GM12878 (cell line): Measurements from ENCODE around the gene HIRA. TPM values are rescaled to one million over a fixed set of nuclear protein-coding genes. Genes with fewer than 3 reads are reported as not detected.
A peak's percentile ranks its signal among the peaks of the same experiment; 100 is the strongest.

ENCODE experiments used
- ASH2L ChIP-seq: fragments of 300-600, 200-600 bp; sonication (generic); IDR thresholded peaks from 2 replicates; pipeline ENCODE4 v1.6.1; 2017; ENCODE audit warnings: low read depth, mild to moderate bottlenecking, borderline replicate concordance
- CEBPZ ChIP-seq: fragments of 150-350 bp; IDR thresholded peaks from 2 replicates; pipeline ENCODE4 v1.6.1; 2016; ENCODE audit warnings: low read depth, low read length
- EED ChIP-seq: sonication (generic); IDR thresholded peaks from 2 replicates; pipeline ENCODE4 v1.6.1; 2016; ENCODE audit warnings: antibody characterized with exemption, low read depth
- FOS ChIP-seq: IDR thresholded peaks from 3 replicates; pipeline ENCODE4 v1.6.1; 2011; ENCODE audit warnings: borderline replicate concordance; ENCODE audit not compliant: insufficient read length; ENCODE audit errors: extremely low read depth
- HDAC2 ChIP-seq: fragments of 200-600 bp; sonication (generic); IDR thresholded peaks from 2 replicates; pipeline ENCODE4 v1.6.1; 2017
- HDGF ChIP-seq: fragments of 450-650 bp; IDR thresholded peaks from 2 replicates; pipeline ENCODE4 v1.6.1; 2016; ENCODE audit warnings: antibody characterized with exemption
- MEF2A ChIP-seq: IDR thresholded peaks from 2 replicates; pipeline ENCODE4 v1.6.1; 2011; ENCODE audit warnings: low read depth, mild to moderate bottlenecking, low read length, moderate library complexity; ENCODE audit not compliant: insufficient read depth
- MTA3 ChIP-seq: IDR thresholded peaks from 2 replicates; pipeline ENCODE4 v1.6.1; 2012; ENCODE audit warnings: low read length, inconsistent platforms, borderline replicate concordance
- NR2C2 ChIP-seq: IDR thresholded peaks from 2 replicates; pipeline ENCODE4 v1.6.1; 2011; ENCODE audit warnings: borderline replicate concordance, low read depth; ENCODE audit not compliant: control insufficient read depth, insufficient read length
- PAX8 ChIP-seq: fragments of 450-650 bp; IDR thresholded peaks from 2 replicates; pipeline ENCODE4 v1.6.1; 2017; ENCODE audit warnings: mild to moderate bottlenecking, moderate library complexity
- PKNOX1 ChIP-seq: fragments of 450-650 bp; IDR thresholded peaks from 2 replicates; pipeline ENCODE4 v1.6.1; 2016; ENCODE audit warnings: mild to moderate bottlenecking
- POLR2AphosphoS5 ChIP-seq: IDR thresholded peaks from 2 replicates; pipeline ENCODE4 v1.6.1; 2011; ENCODE audit warnings: mild to moderate bottlenecking, low read length, inconsistent platforms
- RCOR1 ChIP-seq: conservative IDR thresholded peaks from 2 replicates; pipeline ENCODE4 v1.6.1; 2012; ENCODE audit warnings: low read depth, low read length, improper control_type of control experiment
- REST ChIP-seq: IDR thresholded peaks from 2 replicates; pipeline ENCODE4 v1.6.1; 2012; ENCODE audit warnings: mild to moderate bottlenecking, low read depth, low read length
- WRNIP1 ChIP-seq: IDR thresholded peaks from 2 replicates; pipeline ENCODE4 v1.6.1; 2011; ENCODE audit warnings: low read depth, low read length, improper control_type of control experiment, borderline replicate concordance
- ZBTB4 ChIP-seq: fragments of 450-650 bp; formaldehyde crosslinking; IDR thresholded peaks from 2 replicates; pipeline ENCODE4 v1.4.0; 2022; ENCODE audit warnings: mild to moderate bottlenecking, moderate library complexity
- ZZZ3 ChIP-seq: IDR thresholded peaks from 2 replicates; pipeline ENCODE4 v1.6.1; 2011; ENCODE audit warnings: low read depth; ENCODE audit not compliant: control insufficient read depth, insufficient read length
- polyA plus RNA-seq, 11 experiments: library from polyadenylated mRNA; depleted of rRNA in 4 of 11; unstranded in 6 of 11; stranded (reverse) in 5 of 11; fragments of >200 nt; fragmentation: Nextera tagmentation in 4 of 11; fragmentation: Illumina TruSeq in 1 of 11; extraction: Ambion mirVana in 4 of 11; extraction: Trizol in 1 of 11; gene quantifications; 1 replicate in 1 of 11; 2 replicates in 10 of 11; pipeline versions ENCODE4 v1.2.1 to v1.2.3, GENCODE V29; 2011 to 2016; ENCODE audit warnings: inconsistent platforms in 2 of 11, missing spikeins in 2 of 11, low read depth in 1 of 11
- total RNA-seq, 4 experiments: library from RNA; depleted of rRNA in 3 of 4; stranded (reverse); fragments of >200 nt in 3 of 4; fragmentation: Illumina TruSeq in 1 of 4; extraction: Trizol in 1 of 4; gene quantifications; 2 replicates each; pipeline versions ENCODE4 v1.2.1 to v1.2.3, GENCODE V29; 2013 to 2021

HIRA gene
- total and polyA plus RNA-seq, 10 of the 15 experiments (the other 5 are each of a cell fraction or from before 2014, with no cell fraction given): 0.34 to 32.7 (median 14.5) TPM

GRCh38 chr22:19432133-19432851 is 759 bp upstream of the HIRA start, which contains the start of gene MRPL40 (continued):
- TF ChIP-seq REST: no peak; the same call in 1 of the 2 replicates
- peak; percentile 22; the same call in 1 of the 2 replicates for TF ChIP-seq EED
- peak; percentile 97 for TF ChIP-seq POLR2AphosphoS5
- no peak for TF ChIP-seq CEBPZ
- peak; percentile 91 for TF ChIP-seq RCOR1
- TF ChIP-seq ZBTB4: no peak
- no peak for TF ChIP-seq NR2C2
- 0 out of 2 replicates have a peak, but pooled peaks have one; percentile 64 for TF ChIP-seq HDGF
- peak; percentile 12; the same call in 1 of the 2 replicates for TF ChIP-seq ASH2L
- TF ChIP-seq MTA3: no peak; the same call in 1 of the 2 replicates
- peak; percentile 35 for TF ChIP-seq ZZZ3
- no peak for TF ChIP-seq FOS
- no peak for TF ChIP-seq HDAC2
- peak; percentile 67 for TF ChIP-seq MEF2A
- peak; percentile 98 for TF ChIP-seq WRNIP1
- TF ChIP-seq PAX8: no peak
- TF ChIP-seq PKNOX1: peak; percentile 50; the same call in 1 of the 2 replicates
